Nephron (organoid): ENCODE measurements around the gene ZNF263.

Source experiments
- H3K27ac Mint-ChIP-seq, 3 experiments: 2 replicates each; pipeline ENCODE4 v1.8.0; 2020; ENCODE audit warnings: mixed read lengths in 3 of 3, mild to moderate bottlenecking in 2 of 3, moderate library complexity in 1 of 3
- H3K27me3 Mint-ChIP-seq: 2 replicates; pipeline ENCODE4 v1.8.0; 2021; ENCODE audit warnings: low read depth, mild to moderate bottlenecking, moderate library complexity, mixed read lengths
- H3K36me3 Mint-ChIP-seq: 2 replicates; pipeline ENCODE4 v1.8.0; 2020; ENCODE audit warnings: low read depth, mixed read lengths
- H3K4me1 Mint-ChIP-seq: 2 replicates; pipeline ENCODE4 v1.8.0; 2020; ENCODE audit warnings: mixed read lengths
- H3K4me3 Mint-ChIP-seq, 3 experiments: 2 replicates each; pipeline ENCODE4 v1.8.0; 2020; ENCODE audit warnings: mild to moderate bottlenecking in 3 of 3, mixed read lengths in 3 of 3, moderate library complexity in 2 of 3
- H3K9me3 Mint-ChIP-seq: 2 replicates; pipeline ENCODE4 v1.8.0; 2020; ENCODE audit warnings: mixed read lengths
- CTCF ChIP-seq, 3 experiments: fragments of 200-600 bp; sonication (generic); IDR thresholded peaks; one replicate each; pipeline ENCODE4 v1.5.0; 2021; ENCODE audit warnings: antibody characterized with exemption in 3 of 3; ENCODE audit not compliant: unreplicated experiment in 3 of 3

ZNF263 gene

DNA sequence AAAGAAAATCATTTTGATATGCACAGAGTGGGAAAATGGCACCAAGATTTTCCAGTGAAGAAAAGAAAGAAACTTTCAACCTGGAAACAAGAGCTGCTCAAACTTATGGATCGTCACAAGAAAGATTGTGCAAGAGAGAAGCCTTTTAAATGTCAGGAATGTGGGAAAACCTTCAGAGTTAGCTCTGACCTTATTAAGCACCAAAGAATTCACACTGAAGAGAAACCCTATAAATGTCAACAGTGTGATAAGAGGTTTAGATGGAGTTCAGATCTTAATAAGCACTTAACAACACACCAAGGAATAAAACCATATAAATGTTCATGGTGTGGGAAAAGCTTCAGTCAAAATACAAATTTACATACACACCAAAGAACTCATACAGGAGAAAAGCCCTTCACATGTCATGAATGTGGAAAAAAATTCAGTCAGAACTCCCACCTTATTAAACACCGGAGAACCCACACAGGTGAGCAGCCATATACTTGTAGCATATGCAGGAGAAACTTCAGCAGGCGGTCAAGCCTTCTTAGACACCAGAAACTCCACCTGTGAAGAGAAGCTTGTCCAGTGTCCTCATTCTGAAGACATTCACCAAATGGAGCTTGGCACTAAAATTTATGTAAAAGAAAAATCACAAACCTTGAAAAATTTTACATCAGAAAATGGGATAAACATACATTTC lies 34.2 kb downstream of the ZNF263 start:
- Mint-ChIP-seq H3K36me3 (peaks cover 89% of the 10 kb centered on the region), H3K4me1 (no peaks in the 10 kb centered on the region), H3K9me3 (peaks cover 91% of the 10 kb centered on the region), H3K27ac (no peak overlapping the region), H3K27me3 (peaks cover 5% of the 10 kb centered on the region), H3K4me3 (no peak overlapping the region)
- no peak for TF ChIP-seq CTCF (IDR thresholded peaks at IDR 0.05; ENCODE audit: unreplicated experiment in 3 of 3)

GRCh38 chr16:3321816-3322215 lies 38.5 kb downstream of the ZNF263 start:
- peaks cover 53% of the 10 kb centered on the region for H3K36me3 Mint-ChIP-seq
- no peaks in the 10 kb centered on the region for H3K4me1 Mint-ChIP-seq
- TF ChIP-seq CTCF (IDR thresholded peaks at IDR 0.05; ENCODE audit: unreplicated experiment in 3 of 3): no peak
- peaks cover 71% of the 10 kb centered on the region for H3K9me3 Mint-ChIP-seq
- H3K27ac Mint-ChIP-seq: no peak overlapping the region
- H3K27me3 Mint-ChIP-seq: no peaks in the 10 kb centered on the region
- no peak overlapping the region for H3K4me3 Mint-ChIP-seq

GRCh38 chr16:3327514-3327913 lies 44.2 kb downstream of the ZNF263 start:
- Mint-ChIP-seq H3K4me1 (no peaks in the 10 kb centered on the region), H3K27me3 (no peaks in the 10 kb centered on the region), H3K9me3 (peaks cover 41% of the 10 kb centered on the region), H3K4me3 (no peak overlapping the region), H3K36me3 (peaks cover 12% of the 10 kb centered on the region), H3K27ac (no peak overlapping the region)
- no peak for TF ChIP-seq CTCF (IDR thresholded peaks at IDR 0.05; ENCODE audit: unreplicated experiment in 3 of 3)

GRCh38 chr16:3328104-3328503 lies 44.8 kb downstream of the ZNF263 start:
- H3K36me3 Mint-ChIP-seq: peaks cover 12% of the 10 kb centered on the region

DNA sequence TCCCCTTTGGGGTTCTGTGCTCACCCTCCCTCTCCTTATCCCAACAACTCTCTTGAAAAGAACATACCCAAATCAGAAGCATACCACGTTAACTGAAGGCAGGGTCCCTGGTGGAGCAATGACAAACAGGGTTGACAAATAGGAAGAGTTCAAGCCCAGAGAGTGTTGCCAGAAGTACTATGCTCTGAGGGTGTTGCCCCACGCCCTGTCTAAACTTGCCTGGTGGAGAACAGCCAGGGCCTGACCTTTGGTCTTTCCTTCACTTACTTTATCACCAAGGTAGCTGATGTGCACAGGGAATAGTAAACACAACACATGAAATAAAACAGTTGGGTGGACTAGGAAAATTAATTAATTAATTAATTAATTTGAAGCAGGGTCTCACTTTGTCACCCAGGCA lies 45.4 kb downstream of the ZNF263 start:
- Mint-ChIP-seq H3K36me3 (peaks cover 12% of the 10 kb centered on the region), H3K27me3 (no peaks in the 10 kb centered on the region), H3K9me3 (peaks cover 36% of the 10 kb centered on the region), H3K27ac (no peak overlapping the region), H3K4me1 (no peaks in the 10 kb centered on the region), H3K4me3 (no peak overlapping the region)
- TF ChIP-seq CTCF (IDR thresholded peaks at IDR 0.05; ENCODE audit: unreplicated experiment in 3 of 3): no peak

More at GRCh38 chr16:3328104-3328503, 44.8 kb downstream of the ZNF263 start:
- no peaks in the 10 kb centered on the region for H3K4me1 Mint-ChIP-seq
- peaks cover 39% of the 10 kb centered on the region for H3K9me3 Mint-ChIP-seq
- H3K27ac Mint-ChIP-seq: no peak overlapping the region
- no peak overlapping the region for H3K4me3 Mint-ChIP-seq
- no peak for TF ChIP-seq CTCF (IDR thresholded peaks at IDR 0.05; ENCODE audit: unreplicated experiment in 3 of 3)
- no peaks in the 10 kb centered on the region for H3K27me3 Mint-ChIP-seq
